NT2/D1 (cell line): Measurements from ENCODE around the gene KTN1.

ENCODE experiments used
- SUZ12 ChIP-seq: IDR thresholded peaks from 2 replicates; pipeline ENCODE4 v1.6.1; 2011; ENCODE audit not compliant: insufficient read length, insufficient read depth; ENCODE audit errors: extremely low read depth
- YY1 ChIP-seq: IDR thresholded peaks from 2 replicates; pipeline ENCODE4 v1.6.1; 2011; ENCODE audit not compliant: insufficient read length, insufficient read depth
- ZNF274 ChIP-seq: IDR thresholded peaks from 2 replicates; pipeline ENCODE4 v1.6.1; 2011; ENCODE audit warnings: mild to moderate bottlenecking, low read depth, low read length

DNA sequence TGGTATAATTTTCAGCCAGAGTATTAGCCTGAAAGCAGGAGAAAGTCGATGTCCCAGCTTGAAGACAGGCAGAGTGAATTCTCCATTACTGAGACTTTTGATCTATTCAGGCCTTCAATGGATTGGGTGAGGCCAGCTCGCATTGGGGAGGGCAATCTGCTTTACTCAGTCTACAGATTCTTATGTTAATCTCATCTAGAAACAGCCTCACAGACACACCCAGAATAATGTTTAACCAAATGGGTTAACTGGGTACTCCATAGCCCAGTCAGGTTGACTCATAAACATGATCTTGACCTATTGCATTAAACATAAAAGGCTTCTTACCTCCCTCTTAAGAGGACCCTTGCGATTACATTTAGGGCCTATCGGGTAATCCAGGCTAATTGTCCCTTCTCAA, 118.0 kb downstream of the KTN1 start:
- TF ChIP-seq YY1 (no peak), ZNF274 (no peak), SUZ12 (no peak)
